ENCODE data around the gene CCDC192. TPM values are rescaled to one million over a fixed set of nuclear protein-coding genes. Genes with fewer than 3 reads are reported as not detected.

The CCDC192 gene
- total and polyA plus RNA-seq, 5 experiments from 2014 or later: not detected

- H3K4me1 Mint-ChIP-seq: peaks cover 2 to 12% (median 2%) of the 10 kb centered on the region in 4 donors
- no peak for ATAC-seq
- POLR2A ChIA-PET: no interaction called here
- peaks cover 0 to 6% (median 2%) of the 10 kb centered on the region in 3 donors for H3K36me3 Mint-ChIP-seq
- H3K27ac Mint-ChIP-seq: peak overlapping the region in 1 of 10 donors; percentile 12
- no peaks in the 10 kb centered on the region for H3K9me3 Mint-ChIP-seq
- no peaks in the 10 kb centered on the region for H3K27me3 Mint-ChIP-seq
- DNase-seq: no peak
- no peak overlapping the region for H3K4me3 Mint-ChIP-seq
Observed at GRCh38 chr5:127935398-127935797, 232.2 kb downstream of the CCDC192 start.

- peaks cover 2 to 12% (median 2%) of the 10 kb centered on the region in 4 donors for H3K4me1 Mint-ChIP-seq
- DNase-seq: peak in 3 of 10 donors; percentile 3 to 7 (median 7)
Observed at GRCh38 chr5:127936439-127936972, 233.3 kb downstream of the CCDC192 start.

GRCh38 chr5:127938746-127939145 is 235.6 kb downstream of the CCDC192 start:
- POLR2A ChIA-PET: no interaction called here
- Mint-ChIP-seq H3K9me3 (no peaks in the 10 kb centered on the region), H3K36me3 (peaks cover 0 to 6% (median 2%) of the 10 kb centered on the region in 3 donors), H3K27ac (no peak overlapping the region), H3K4me1 (peaks cover 2 to 12% (median 2%) of the 10 kb centered on the region in 4 donors), H3K27me3 (no peaks in the 10 kb centered on the region), H3K4me3 (no peak overlapping the region)
- ATAC-seq: no peak
- DNase-seq: no peak

More at GRCh38 chr5:127936439-127936972, 233.3 kb downstream of the CCDC192 start:
- H3K27ac Mint-ChIP-seq: peak overlapping the region in 6 of 10 donors; percentile 42 to 77 (median 68)
- H3K36me3 Mint-ChIP-seq: peaks cover 0 to 6% (median 2%) of the 10 kb centered on the region in 3 donors
- ATAC-seq: peak in 1 of 2 donors; percentile 67
- no peaks in the 10 kb centered on the region for H3K27me3 Mint-ChIP-seq
- POLR2A ChIA-PET: no interaction called here
- H3K4me3 Mint-ChIP-seq: no peak overlapping the region
- H3K9me3 Mint-ChIP-seq: no peaks in the 10 kb centered on the region

- Mint-ChIP-seq H3K27me3 (no peaks in the 10 kb centered on the region), H3K36me3 (peaks cover 0 to 6% (median 2%) of the 10 kb centered on the region in 3 donors), H3K9me3 (no peaks in the 10 kb centered on the region), H3K4me1 (peaks cover 2 to 12% (median 2%) of the 10 kb centered on the region in 4 donors), H3K4me3 (no peak overlapping the region), H3K27ac (no peak overlapping the region)
- POLR2A ChIA-PET: no interaction called here
- DNase-seq (no peak), ATAC-seq (no peak)
Observed at GRCh38 chr5:127940854-127941253, 237.7 kb downstream of the CCDC192 start.

- POLR2A ChIA-PET: no interaction called here
- DNase-seq (no peak), ATAC-seq (no peak)
- H3K27me3 Mint-ChIP-seq: no peaks in the 10 kb centered on the region
- H3K4me1 Mint-ChIP-seq: peaks cover under 1 to 8% (median 1%) of the 10 kb centered on the region in 4 donors
- no peak overlapping the region for H3K4me3 Mint-ChIP-seq
- H3K9me3 Mint-ChIP-seq: no peaks in the 10 kb centered on the region
- peaks cover 0 to 6% (median 2%) of the 10 kb centered on the region in 3 donors for H3K36me3 Mint-ChIP-seq
- no peak overlapping the region for H3K27ac Mint-ChIP-seq
Observed at GRCh38 chr5:127941646-127942045, 238.5 kb downstream of the CCDC192 start.

GRCh38 chr5:127942246-127943060 is 239.3 kb downstream of the CCDC192 start:
- Mint-ChIP-seq H3K9me3 (no peaks in the 10 kb centered on the region), H3K27me3 (no peaks in the 10 kb centered on the region), H3K27ac (no peak overlapping the region), H3K36me3 (peaks cover 0 to 6% (median 2%) of the 10 kb centered on the region in 3 donors), H3K4me1 (peaks cover 0 to 4% (median 0%) of the 10 kb centered on the region in 4 donors), H3K4me3 (no peak overlapping the region)
- POLR2A ChIA-PET: no interaction called here
- no peak for DNase-seq
- no peak for ATAC-seq

- POLR2A ChIA-PET: no interaction called here
- Mint-ChIP-seq H3K27ac (no peak overlapping the region), H3K4me1 (no peaks in the 10 kb centered on the region), H3K36me3 (peaks cover 0 to 6% (median 2%) of the 10 kb centered on the region in 3 donors), H3K9me3 (no peaks in the 10 kb centered on the region), H3K4me3 (no peak overlapping the region), H3K27me3 (no peaks in the 10 kb centered on the region)
- no peak for DNase-seq
- ATAC-seq: no peak
Observed at GRCh38 chr5:127943061-127943371, 239.8 kb downstream of the CCDC192 start.

GRCh38 chr5:127944125-127944524 is 240.9 kb downstream of the CCDC192 start:
- no peak for ATAC-seq
- Mint-ChIP-seq H3K4me3 (no peak overlapping the region), H3K27me3 (no peaks in the 10 kb centered on the region), H3K27ac (no peak overlapping the region), H3K4me1 (no peaks in the 10 kb centered on the region), H3K9me3 (no peaks in the 10 kb centered on the region), H3K36me3 (peaks cover 0 to 6% (median 2%) of the 10 kb centered on the region in 3 donors)
- POLR2A ChIA-PET: no interaction called here
- DNase-seq: no peak

GRCh38 chr5:127947941-127948340 is 244.8 kb downstream of the CCDC192 start:
- Mint-ChIP-seq H3K9me3 (no peaks in the 10 kb centered on the region), H3K27me3 (no peaks in the 10 kb centered on the region), H3K36me3 (peaks cover 8 to 19% (median 15%) of the 10 kb centered on the region in 3 donors), H3K4me3 (no peak overlapping the region), H3K27ac (no peak overlapping the region), H3K4me1 (no peaks in the 10 kb centered on the region)
- no peak for DNase-seq
- POLR2A ChIA-PET: no interaction called here
- ATAC-seq: no peak

- no peak overlapping the region for H3K27ac Mint-ChIP-seq
- no peaks in the 10 kb centered on the region for H3K9me3 Mint-ChIP-seq
- H3K36me3 Mint-ChIP-seq: peaks cover 21 to 35% (median 33%) of the 10 kb centered on the region in 3 donors
- ATAC-seq: no peak
- DNase-seq: no peak
- no peaks in the 10 kb centered on the region for H3K27me3 Mint-ChIP-seq
- H3K4me1 Mint-ChIP-seq: no peaks in the 10 kb centered on the region
- H3K4me3 Mint-ChIP-seq: no peak overlapping the region
- POLR2A ChIA-PET: no interaction called here
Observed at GRCh38 chr5:127950707-127951391, 247.7 kb downstream of the CCDC192 start.

GRCh38 chr5:127951791-127952190 is 248.6 kb downstream of the CCDC192 start:
- Mint-ChIP-seq H3K27ac (no peak overlapping the region), H3K9me3 (no peaks in the 10 kb centered on the region), H3K4me1 (no peaks in the 10 kb centered on the region), H3K4me3 (no peak overlapping the region), H3K27me3 (no peaks in the 10 kb centered on the region), H3K36me3 (peaks cover 28 to 45% (median 42%) of the 10 kb centered on the region in 3 donors)
- POLR2A ChIA-PET: no interaction called here
- ATAC-seq (no peak), DNase-seq (no peak)

- Mint-ChIP-seq H3K36me3 (peaks cover 25 to 40% (median 30%) of the 10 kb centered on the region in 3 donors), H3K4me1 (peaks cover 14 to 32% (median 26%) of the 10 kb centered on the region in 4 donors), H3K27me3 (no peaks in the 10 kb centered on the region), H3K27ac (peak overlapping the region in 2 of 10 donors; percentile 7 to 45), H3K9me3 (no peaks in the 10 kb centered on the region), H3K4me3 (no peak overlapping the region)
- DNase-seq (no peak), ATAC-seq (no peak)
- POLR2A ChIA-PET: no interaction called here
Observed at GRCh38 chr5:127957183-127957582, 254.0 kb downstream of the CCDC192 start.

GRCh38 chr5:127957701-127958239 is 254.6 kb downstream of the CCDC192 start:
- ATAC-seq (no peak), DNase-seq (no peak)
- peaks cover 24 to 36% (median 32%) of the 10 kb centered on the region in 3 donors for H3K36me3 Mint-ChIP-seq
- no peak overlapping the region for H3K4me3 Mint-ChIP-seq
- H3K9me3 Mint-ChIP-seq: no peaks in the 10 kb centered on the region
- no peaks in the 10 kb centered on the region for H3K27me3 Mint-ChIP-seq
- peaks cover 16 to 37% (median 26%) of the 10 kb centered on the region in 4 donors for H3K4me1 Mint-ChIP-seq
- POLR2A ChIA-PET: no interaction called here
- peak overlapping the region in 1 of 10 donors; percentile 45 for H3K27ac Mint-ChIP-seq

Measured in naive thymus-derived CD8-positive, alpha-beta T cell (primary cell).